ENCODE results near the gene AFP. TPM values are rescaled to one million over a fixed set of nuclear protein-coding genes. Genes with fewer than 3 reads are reported as not detected.

The AFP gene
- total and polyA plus RNA-seq, 2 of the 8 experiments (the other 6 are each of a cell fraction or from before 2014, with no cell fraction given) = 6.1 to 10.4 TPM

DNA sequence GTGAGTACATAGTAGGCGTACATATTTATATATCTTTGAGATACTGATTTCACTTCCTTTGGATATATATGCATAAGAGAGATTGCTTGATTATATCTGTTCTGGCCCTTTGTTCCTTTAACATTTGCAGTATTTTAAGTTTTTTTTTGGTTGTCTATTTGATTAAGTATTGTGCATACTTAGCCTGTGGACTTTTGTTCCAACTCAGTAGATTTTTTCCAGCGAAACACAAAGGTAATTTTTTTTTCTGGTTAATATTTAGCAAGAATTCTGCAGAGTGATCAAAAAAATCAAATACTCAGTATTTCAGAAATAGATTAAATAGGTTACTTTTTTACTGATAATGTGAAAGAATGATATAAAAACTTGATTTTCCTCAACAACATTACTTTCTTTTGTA is 45.3 kb downstream of the AFP start, which contains the start of gene AFM:
TSS of gene AFM (plus strand) at position 388 of the 400 bp plus-strand sequence. CDS start 31 bp downstream, outside the sequence.
- CTCF ChIA-PET (ENCODE audit: partially characterized antibody) = no interaction called here
- Histone ChIP-seq H3K23ac (ENCODE audit: insufficient read length) (no peak within 1 kb of the TSS), H4K20me1 (replicated peaks in 1 of 2; ENCODE audit: control insufficient read depth in 1 of 2, insufficient read depth in 2 of 2, low read length in 2 of 2) (no peaks in the 10 kb centered on the region), H2AFZ (ENCODE audit: low read length) (no peak within 1 kb of the TSS), H3K27ac (ENCODE audit: low read depth, low read length) (no peak within 1 kb of the TSS), H2BK15ac (ENCODE audit: low read length) (no peak within 1 kb of the TSS), H3K79me1 (ENCODE audit: low read depth, low read length) (no peaks in the 10 kb centered on the region), H2BK5ac (ENCODE audit: low read depth, low read length) (no peak within 1 kb of the TSS), H2BK120ac (replicated peaks; ENCODE audit: low read depth, low read length) (no peak within 1 kb of the TSS), H3K9me3 (ENCODE audit: insufficient read depth in 2 of 2, low read depth in 1 of 2, low read length in 1 of 2) (no peaks in the 10 kb centered on the region), H3K14ac (ENCODE audit: insufficient read length) (no peak within 1 kb of the TSS), H3K56ac (replicated peaks; ENCODE audit: insufficient read length, low read depth, low read length) (no peak within 1 kb of the TSS), H4K91ac (replicated peaks; ENCODE audit: insufficient read length, low read length) (no peak within 1 kb of the TSS), H3K23me2 (ENCODE audit: low read depth, low read length) (no peaks in the 10 kb centered on the region; the same call in 1 of the 2 replicates), H4K5ac (ENCODE audit: insufficient read length, low read depth, low read length) (no peak within 1 kb of the TSS), H3K4me3 (ENCODE audit: extremely low read depth in 1 of 4, insufficient read depth in 2 of 4, low read depth in 3 of 4, low read length in 4 of 4) (no peak within 1 kb of the TSS), H2BK20ac (ENCODE audit: low read length) (no peak within 1 kb of the TSS), H3K4ac (replicated peaks; ENCODE audit: insufficient read length, low read depth, low read length) (no peak within 1 kb of the TSS), H3K27me3 (replicated peaks in 1 of 4; ENCODE audit: control insufficient read depth in 3 of 4, extremely low read depth in 1 of 4, insufficient read depth in 3 of 4, low read length in 3 of 4) (no peaks in the 10 kb centered on the region), H3K18ac (ENCODE audit: extremely low read depth, low read length) (no peak within 1 kb of the TSS), H2BK12ac (ENCODE audit: low read depth, low read length) (no peak within 1 kb of the TSS), H3K36me3 (ENCODE audit: control insufficient read depth in 2 of 4, insufficient read depth in 4 of 4, low read length in 3 of 4) (no peaks in the 10 kb centered on the region), H3K9ac (replicated peaks in 1 of 4; ENCODE audit: extremely low read depth in 1 of 4, low read depth in 3 of 4, low read length in 3 of 4) (no peak within 1 kb of the TSS), H3K4me1 (replicated peaks in 1 of 4; ENCODE audit: control insufficient read depth in 3 of 4, insufficient read depth in 4 of 4, low read length in 3 of 4) (0 out of 7 replicates have a peak, but pooled peaks cover 0 to 2% (median 0%) of the 10 kb centered on the region in 4 experiments), H3K4me2 (ENCODE audit: insufficient read depth in 1 of 2, low read depth in 2 of 2, low read length in 2 of 2) (no peak within 1 kb of the TSS), H3K79me2 (ENCODE audit: control insufficient read depth in 1 of 2, insufficient read depth in 2 of 2, low read length in 2 of 2) (no peaks in the 10 kb centered on the region), H4K8ac (ENCODE audit: extremely low read depth, insufficient read depth, low read length) (no peak within 1 kb of the TSS; the same call in 1 of the 2 replicates), H2AK5ac (ENCODE audit: low read depth, low read length) (no peak within 1 kb of the TSS)
- no peak for FAIRE-seq
- no peak for DNase-seq (ENCODE audit: low read depth in 1 of 2, low spot score in 2 of 2)
- WGBS, 2 experiments (ENCODE audit: extremely low coverage in 1 of 2, insufficient coverage in 1 of 2, insufficient read length in 1 of 2, insufficient replicate concordance in 2 of 2, low coverage in 1 of 2, low lambda C conversion rate in 2 of 2, missing lambda C conversion rate in 1 of 2) = 45% methylated on average over 2 of the region's 2 CpGs; no CpG with 5 or more reads in 1 of the 2 experiments
- POLR2A ChIA-PET (ENCODE audit: partially characterized antibody) = no interaction called here
- no peak for TF ChIP-seq FOSL1 (IDR thresholded peaks at IDR 0.05; ENCODE audit: insufficient read depth, low read depth, low read length)
- no peak for TF ChIP-seq MAX (IDR thresholded peaks at IDR 0.05)
- no peak for TF ChIP-seq SIX5 (IDR thresholded peaks at IDR 0.05; ENCODE audit: low read depth, low read length)
- TF ChIP-seq E2F6 (IDR thresholded peaks at IDR 0.05) = no peak
- no peak for TF ChIP-seq RBBP5 (IDR thresholded peaks at IDR 0.05; ENCODE audit: borderline replicate concordance, low read depth, low read length)
- TF ChIP-seq TEAD4 (IDR thresholded peaks at IDR 0.05; ENCODE audit: low read depth, low read length) = no peak
- TF ChIP-seq KDM1A (IDR thresholded peaks at IDR 0.05; ENCODE audit: borderline replicate concordance, low read length) = no peak
- no peak for TF ChIP-seq CTBP2 (IDR thresholded peaks at IDR 0.05; ENCODE audit: borderline replicate concordance, insufficient read depth, insufficient read length, low read length)
- TF ChIP-seq PHF8 (conservative IDR thresholded peaks at IDR 0.05; ENCODE audit: low read depth, low read length) = no peak
- TF ChIP-seq SP2 (IDR thresholded peaks at IDR 0.05; ENCODE audit: low read length) = no peak
- no peak for TF ChIP-seq SIRT6 (IDR thresholded peaks at IDR 0.05; ENCODE audit: low read length)
- no peak for TF ChIP-seq SUZ12 (IDR thresholded peaks at IDR 0.05; ENCODE audit: low read length)
- TF ChIP-seq USF2 (IDR thresholded peaks at IDR 0.05; ENCODE audit: low read length) = no peak
